Body of pancreas (tissue), 4 donors: ENCODE data around the gene PLCXD1. TPM values are rescaled to one million over a fixed set of nuclear protein-coding genes. Genes with fewer than 3 reads are reported as not detected.

Experiments used
- ATAC-seq: fragments of 150-250 bp; one replicate; pipeline ENCODE4 v1.9.1; 2016
- DNase-seq, 4 donors: peaks; one replicate each; pipeline ENCODE4 v3.0.0-alpha.2; 2019
- H3K27ac ChIP-seq, 4 donors: fragments of 200-600 bp; sonication (generic); 1 replicate in 3 of 4; 2 replicates in 1 of 4; pipeline versions ENCODE4 v1.5.1 to v1.6.1; 2016 to 2019; ENCODE audit warnings: mild to moderate bottlenecking in 1 of 4, mixed read lengths in 1 of 4, moderate library complexity in 1 of 4
- H3K27me3 ChIP-seq, 2 donors: fragments of 200-600 bp; sonication (generic); one replicate each; pipeline ENCODE4 v1.6.0; 2016; ENCODE audit warnings: mild to moderate bottlenecking in 1 of 2
- H3K36me3 ChIP-seq, 2 donors: fragments of 200-600 bp; sonication (generic); replicated peaks in 1 of 2; 2 replicates each; pipeline ENCODE4 v1.5.1; 2016; ENCODE audit warnings: low read depth in 2 of 2; ENCODE audit not compliant: insufficient read depth in 1 of 2
- H3K4me1 ChIP-seq: fragments of 200-600 bp; sonication (generic); one replicate; pipeline ENCODE4 v1.6.0; 2016
- H3K4me3 ChIP-seq, 2 donors: fragments of 200-600 bp; sonication (generic); 1 replicate in 1 of 2; 2 replicates in 1 of 2; pipeline ENCODE4 v1.5.1; 2016 to 2019
- H3K9me3 ChIP-seq, 3 donors: fragments of 200-600 bp; sonication (generic); 1 replicate in 2 of 3; 2 replicates in 1 of 3; pipeline ENCODE4 v1.5.1; 2016
- POLR2A ChIP-seq, 3 donors: fragments of 450-650 bp; IDR thresholded peaks; one replicate each; pipeline ENCODE4 v1.6.1; 2016; ENCODE audit warnings: antibody characterized with exemption in 3 of 3, mild to moderate bottlenecking in 2 of 3
- WGBS, 2 donors: methylation state at CpG; one replicate each; pipeline ENCODE4 v1.1.5; 2017; 5-methylcytosine and 5-hydroxymethylcytosine counted together
- intact Hi-C: fragments of 100-400 bp; cut with DNase I; formaldehyde crosslinking; loops from one replicate; pipeline ENCODE4 v1.15.1; 2023
- total RNA-seq, 2 donors: library from RNA; depleted of rRNA; stranded (reverse); fragments of >200 nt; gene quantifications; one replicate each; pipeline ENCODE4 v1.1.0, GENCODE V29; 2016
- TF ChIP-seq, protein P1 (sequence below), 7 experiments: fragments of 450-650 bp in 4 of 7; fragments of 200-600 bp in 3 of 7; sonication (generic) in 3 of 7; IDR thresholded peaks; one replicate each; pipeline ENCODE4 v1.5.1; 2016 to 2019; ENCODE audit warnings: antibody characterized with exemption in 7 of 7

PLCXD1 gene
- total RNA-seq, 2 donors from 2014 or later, result 4.2 to 7.3 TPM

- DNase-seq (no peak), ATAC-seq (no peak)
- WGBS, 2 donors, result 66 to 68% methylated on average over 12 of the region's 12 CpGs
- no peak overlapping the region for H3K4me3 ChIP-seq
- H3K27ac ChIP-seq, result no peak overlapping the region
- intact Hi-C loops, result no loop called here
- no peaks in the 10 kb centered on the region for H3K9me3 ChIP-seq
- H3K36me3 ChIP-seq, result no peaks in the 10 kb centered on the region
- no peaks in the 10 kb centered on the region for H3K27me3 ChIP-seq
- no peak for TF ChIP-seq POLR2A (IDR thresholded peaks at IDR 0.05)
- TF ChIP-seq, protein P1, sequence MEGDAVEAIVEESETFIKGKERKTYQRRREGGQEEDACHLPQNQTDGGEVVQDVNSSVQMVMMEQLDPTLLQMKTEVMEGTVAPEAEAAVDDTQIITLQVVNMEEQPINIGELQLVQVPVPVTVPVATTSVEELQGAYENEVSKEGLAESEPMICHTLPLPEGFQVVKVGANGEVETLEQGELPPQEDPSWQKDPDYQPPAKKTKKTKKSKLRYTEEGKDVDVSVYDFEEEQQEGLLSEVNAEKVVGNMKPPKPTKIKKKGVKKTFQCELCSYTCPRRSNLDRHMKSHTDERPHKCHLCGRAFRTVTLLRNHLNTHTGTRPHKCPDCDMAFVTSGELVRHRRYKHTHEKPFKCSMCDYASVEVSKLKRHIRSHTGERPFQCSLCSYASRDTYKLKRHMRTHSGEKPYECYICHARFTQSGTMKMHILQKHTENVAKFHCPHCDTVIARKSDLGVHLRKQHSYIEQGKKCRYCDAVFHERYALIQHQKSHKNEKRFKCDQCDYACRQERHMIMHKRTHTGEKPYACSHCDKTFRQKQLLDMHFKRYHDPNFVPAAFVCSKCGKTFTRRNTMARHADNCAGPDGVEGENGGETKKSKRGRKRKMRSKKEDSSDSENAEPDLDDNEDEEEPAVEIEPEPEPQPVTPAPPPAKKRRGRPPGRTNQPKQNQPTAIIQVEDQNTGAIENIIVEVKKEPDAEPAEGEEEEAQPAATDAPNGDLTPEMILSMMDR (IDR thresholded peaks at IDR 0.05), result no peak
- no peaks in the 10 kb centered on the region for H3K4me1 ChIP-seq
Observed at GRCh38 chrX:252244-252956, 28.8 kb upstream of the PLCXD1 start.

DNA sequence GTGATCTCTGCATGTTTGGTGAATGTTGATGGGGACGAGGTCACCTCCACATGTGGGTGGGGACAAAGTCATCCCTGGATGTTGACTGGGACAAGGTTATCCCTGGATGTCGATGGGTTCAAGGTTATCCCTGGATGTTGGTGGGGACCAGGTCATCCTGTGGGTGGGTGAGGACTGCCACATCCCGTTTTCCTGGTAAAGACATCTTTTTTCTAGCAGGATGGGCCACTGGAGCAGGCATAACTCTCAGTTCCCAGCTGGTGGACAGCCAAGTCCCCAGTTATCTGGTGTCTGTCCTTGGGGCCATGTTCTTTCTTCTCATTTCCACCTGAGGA is 28.3 kb upstream of the PLCXD1 start:
- H3K4me1 ChIP-seq, result no peaks in the 10 kb centered on the region
- no peak for TF ChIP-seq POLR2A (IDR thresholded peaks at IDR 0.05)
- TF ChIP-seq, protein P1 (IDR thresholded peaks at IDR 0.05), result no peak
- DNase-seq (no peak), ATAC-seq (no peak)
- H3K9me3 ChIP-seq, result no peaks in the 10 kb centered on the region
- no peaks in the 10 kb centered on the region for H3K27me3 ChIP-seq
- no peak overlapping the region for H3K27ac ChIP-seq
- intact Hi-C loops, result no loop called here
- H3K36me3 ChIP-seq, result no peaks in the 10 kb centered on the region
- WGBS, 2 donors, result 73 to 84% methylated on average over 3 of the region's 3 CpGs
- H3K4me3 ChIP-seq, result no peak overlapping the region

DNA sequence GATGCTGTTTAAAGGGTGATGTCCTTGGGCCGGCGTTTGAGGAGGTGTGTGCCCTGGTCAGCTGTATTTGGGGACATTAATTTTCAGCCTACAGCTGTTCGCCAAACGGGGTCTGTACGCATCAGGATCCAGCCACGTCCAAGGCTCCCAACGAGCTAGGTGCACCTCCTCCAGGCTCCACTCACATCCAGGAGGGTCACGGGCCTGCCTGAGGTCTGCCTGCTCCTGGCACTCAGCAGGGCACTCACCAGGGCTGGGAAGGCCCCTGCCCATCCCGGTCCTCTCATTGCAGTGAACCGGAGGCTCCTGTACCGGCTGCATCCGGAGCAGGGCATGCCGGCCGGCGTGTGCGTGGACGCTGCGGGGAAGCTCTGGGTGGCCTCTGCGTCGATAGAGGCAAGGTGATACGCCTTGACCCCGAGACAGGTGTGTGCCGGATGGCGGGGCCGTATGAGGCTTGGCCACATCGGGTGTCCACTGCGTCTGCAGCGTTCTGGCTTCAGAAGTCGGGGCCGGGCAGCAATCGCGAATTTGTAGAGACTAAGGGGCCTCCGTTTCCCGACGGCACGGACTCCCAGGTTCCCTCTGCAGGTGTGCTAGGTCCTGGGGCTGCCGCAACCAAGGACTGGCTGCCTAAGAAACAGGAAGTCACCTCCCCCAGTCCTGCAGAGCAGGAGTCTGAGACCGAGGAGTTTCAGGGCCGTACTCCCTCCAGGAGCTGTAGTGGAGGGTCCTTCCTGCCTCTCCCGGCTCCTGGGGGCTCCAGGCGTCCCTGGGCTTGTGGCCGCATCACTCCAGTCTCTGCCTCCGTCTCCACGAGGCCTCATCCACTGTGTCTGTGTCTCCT is 27.5 kb upstream of the PLCXD1 start:
- Histone ChIP-seq H3K4me3 (no peak overlapping the region), H3K36me3 (no peaks in the 10 kb centered on the region), H3K27me3 (no peaks in the 10 kb centered on the region), H3K4me1 (no peaks in the 10 kb centered on the region), H3K9me3 (no peaks in the 10 kb centered on the region), H3K27ac (no peak overlapping the region)
- 81 to 89% methylated on average over 15 to 44 of the region's 44 CpGs for WGBS, 2 donors
- intact Hi-C loops, result no loop called here
- TF ChIP-seq, protein P1 (IDR thresholded peaks at IDR 0.05), result no peak
- no peak for TF ChIP-seq POLR2A (IDR thresholded peaks at IDR 0.05)
- DNase-seq (no peak), ATAC-seq (no peak)

- Histone ChIP-seq H3K27ac (no peak overlapping the region), H3K27me3 (no peaks in the 10 kb centered on the region), H3K4me3 (no peak overlapping the region), H3K36me3 (no peaks in the 10 kb centered on the region), H3K9me3 (no peaks in the 10 kb centered on the region), H3K4me1 (no peaks in the 10 kb centered on the region)
- 77 to 96% methylated on average over 5 to 27 of the region's 27 CpGs for WGBS, 2 donors
- intact Hi-C loops, result no loop called here
- no peak for TF ChIP-seq POLR2A (IDR thresholded peaks at IDR 0.05)
- TF ChIP-seq, protein P1 (IDR thresholded peaks at IDR 0.05), result no peak
- ATAC-seq, result no peak
- no peak for DNase-seq
Observed at GRCh38 chrX:254630-255215, 26.5 kb upstream of the PLCXD1 start.
